Suprapubic skin (tissue), 4 donors: ENCODE results near the gene MYO10. TPM values are rescaled to one million over a fixed set of nuclear protein-coding genes. Genes with fewer than 3 reads are reported as not detected.

ENCODE experiments used
- DNase-seq, 2 donors: peaks; one replicate each; pipeline ENCODE4 v3.0.0-alpha.2; 2019; ENCODE audit warnings: low spot score in 2 of 2
- H3K27ac ChIP-seq: fragments of 200-600 bp; sonication (generic); one replicate; pipeline ENCODE4 v1.5.1; 2019
- H3K27me3 ChIP-seq: fragments of 200-600 bp; sonication (generic); one replicate; pipeline ENCODE4 v1.5.1; 2019
- H3K36me3 ChIP-seq: fragments of 200-600 bp; sonication (generic); one replicate; pipeline ENCODE4 v1.5.1; 2019
- H3K4me1 ChIP-seq: fragments of 200-600 bp; sonication (generic); one replicate; pipeline ENCODE4 v1.5.1; 2019
- H3K4me3 ChIP-seq: fragments of 200-600 bp; sonication (generic); one replicate; pipeline ENCODE4 v1.5.1; 2019; ENCODE audit warnings: mild to moderate bottlenecking
- H3K9me3 ChIP-seq: fragments of 200-600 bp; sonication (generic); one replicate; pipeline ENCODE4 v1.5.1; 2019
- CTCF ChIP-seq, 2 donors: fragments of 200-600 bp in 1 of 2; fragments of 450-650 bp in 1 of 2; sonication (generic) in 1 of 2; IDR thresholded peaks; one replicate each; pipeline ENCODE4 v1.5.1; 2016 to 2019; ENCODE audit warnings: antibody characterized with exemption in 2 of 2, mild to moderate bottlenecking in 1 of 2, moderate library complexity in 1 of 2
- EP300 ChIP-seq: sonication (generic); formaldehyde crosslinking; IDR thresholded peaks from one replicate; pipeline ENCODE4 v1.6.1; 2017; ENCODE audit warnings: antibody characterized with exemption
- POLR2A ChIP-seq, 2 donors: fragments of 450-650 bp; IDR thresholded peaks; one replicate each; pipeline ENCODE4 v1.6.1; 2017; ENCODE audit warnings: antibody characterized with exemption in 2 of 2, mild to moderate bottlenecking in 2 of 2, moderate library complexity in 2 of 2
- POLR2AphosphoS5 ChIP-seq, 3 donors: sonication (generic); formaldehyde crosslinking; IDR thresholded peaks; one replicate each; pipeline ENCODE4 v1.6.1; 2017; ENCODE audit warnings: antibody characterized with exemption in 3 of 3
- WGBS: methylation state at CpG from one replicate; pipeline ENCODE4 v1.1.5; 2018; 5-methylcytosine and 5-hydroxymethylcytosine counted together
- total RNA-seq, 4 donors: library from RNA; depleted of rRNA; stranded (reverse); fragments of >200 nt; gene quantifications; one replicate each; pipeline ENCODE4 v1.1.0, GENCODE V29; 2016

The MYO10 gene
- total RNA-seq, 4 donors from 2014 or later = 37.7 to 109 (median 64.6) TPM

- H3K27ac ChIP-seq = no peak overlapping the region
These were observed 269.1 kb downstream of the MYO10 start for GRCh38 chr5:16666883-16667398.

DNA sequence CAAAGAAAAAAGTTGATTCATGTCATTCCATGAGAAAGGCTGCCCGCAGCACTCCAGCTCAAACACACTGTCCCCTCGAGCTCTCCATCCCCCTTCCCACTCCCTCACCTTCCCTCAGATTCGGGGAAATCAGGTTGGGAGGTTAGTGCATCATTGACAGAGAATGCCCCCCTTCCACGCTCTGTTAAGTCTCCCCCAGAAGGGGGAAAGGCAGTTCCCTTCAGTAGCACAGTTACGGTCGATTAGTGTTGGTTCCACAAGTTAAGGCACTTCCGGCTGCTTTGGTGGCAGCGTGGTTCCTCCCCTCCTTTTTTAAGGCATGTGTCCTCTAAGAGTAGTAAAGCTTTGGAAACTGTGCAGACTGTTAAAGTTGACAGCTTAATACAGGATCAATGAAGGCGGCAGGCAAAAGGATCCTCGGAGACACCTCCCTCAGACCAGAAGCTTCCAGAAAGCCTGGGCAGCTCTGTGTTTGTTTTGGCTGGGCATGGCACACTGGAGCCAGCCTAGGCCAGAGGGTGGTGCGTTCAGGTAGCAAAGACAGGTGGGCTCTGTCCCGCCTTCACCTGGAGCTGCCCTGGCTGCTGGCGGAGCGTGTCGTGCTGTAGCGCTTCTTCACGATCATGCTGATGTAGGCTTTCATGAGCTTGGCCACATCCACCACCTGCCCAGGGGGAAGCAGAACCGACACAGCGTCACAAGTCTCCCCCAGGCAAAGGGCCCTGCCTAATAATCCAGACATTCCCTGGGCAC, 269.8 kb downstream of the MYO10 start:
- Histone ChIP-seq H3K27me3 (no peaks in the 10 kb centered on the region), H3K36me3 (peaks cover 46% of the 10 kb centered on the region), H3K4me1 (peaks cover 5% of the 10 kb centered on the region), H3K9me3 (no peaks in the 10 kb centered on the region), H3K27ac (no peak overlapping the region), H3K4me3 (no peak overlapping the region)
- TF ChIP-seq POLR2A (IDR thresholded peaks at IDR 0.05) = no peak
- TF ChIP-seq CTCF (IDR thresholded peaks at IDR 0.05) = no peak
- TF ChIP-seq POLR2AphosphoS5 (IDR thresholded peaks at IDR 0.05) = no peak
- no peak for TF ChIP-seq EP300
- 70% methylated on average over 17 of the region's 19 CpGs for WGBS
- no peak for DNase-seq

More at GRCh38 chr5:16666883-16667398, 269.1 kb downstream of the MYO10 start:
- TF ChIP-seq CTCF (IDR thresholded peaks at IDR 0.05) (peak; percentile 28 to 34), POLR2A (IDR thresholded peaks at IDR 0.05) (no peak), POLR2AphosphoS5 (IDR thresholded peaks at IDR 0.05) (no peak), EP300 (no peak)
- DNase-seq = no peak
- Histone ChIP-seq H3K36me3 (peaks cover 53% of the 10 kb centered on the region), H3K4me3 (no peak overlapping the region), H3K4me1 (peaks cover 5% of the 10 kb centered on the region), H3K27me3 (no peaks in the 10 kb centered on the region), H3K9me3 (no peaks in the 10 kb centered on the region)
- 32% methylated on average over 10 of the region's 11 CpGs for WGBS

DNA sequence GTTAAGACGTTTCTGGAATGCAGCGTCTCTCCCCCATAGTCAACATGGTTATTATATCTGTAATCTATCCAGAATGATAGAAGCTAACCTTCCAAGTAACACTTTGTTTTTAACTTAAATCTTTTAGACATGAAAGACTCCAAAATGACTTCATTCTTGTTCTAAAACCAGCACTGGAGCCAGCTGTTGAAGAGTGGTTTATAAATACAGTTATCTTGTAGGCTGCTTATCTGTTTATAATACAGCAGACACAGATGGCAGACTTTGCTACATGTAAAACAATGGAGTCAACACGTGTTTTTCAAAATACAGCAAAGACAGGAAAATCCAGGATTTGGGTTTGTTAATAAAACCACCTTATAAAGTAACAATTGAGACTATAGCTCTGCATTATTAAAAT, 270.5 kb downstream of the MYO10 start:
- H3K27ac ChIP-seq = no peak overlapping the region
- no peaks in the 10 kb centered on the region for H3K9me3 ChIP-seq
- DNase-seq = no peak
- no peak for TF ChIP-seq POLR2A (IDR thresholded peaks at IDR 0.05)
- H3K4me1 ChIP-seq = peaks cover 5% of the 10 kb centered on the region
- H3K27me3 ChIP-seq = no peaks in the 10 kb centered on the region
- H3K4me3 ChIP-seq = no peak overlapping the region
- WGBS = 70% methylated on average over 3 of the region's 3 CpGs
- peaks cover 39% of the 10 kb centered on the region for H3K36me3 ChIP-seq

GRCh38 chr5:16664368-16664767, 271.7 kb downstream of the MYO10 start:
- WGBS = 85% methylated on average over 5 of the region's 5 CpGs
- H3K9me3 ChIP-seq = no peaks in the 10 kb centered on the region
- peaks cover 5% of the 10 kb centered on the region for H3K4me1 ChIP-seq
- H3K36me3 ChIP-seq = peaks cover 32% of the 10 kb centered on the region
- H3K4me3 ChIP-seq = no peak overlapping the region
- TF ChIP-seq EP300 = no peak
- TF ChIP-seq POLR2A (IDR thresholded peaks at IDR 0.05) = no peak
- TF ChIP-seq POLR2AphosphoS5 (IDR thresholded peaks at IDR 0.05) = no peak
- TF ChIP-seq CTCF (IDR thresholded peaks at IDR 0.05) = no peak
- H3K27me3 ChIP-seq = no peaks in the 10 kb centered on the region
- no peak overlapping the region for H3K27ac ChIP-seq
- no peak for DNase-seq

DNA sequence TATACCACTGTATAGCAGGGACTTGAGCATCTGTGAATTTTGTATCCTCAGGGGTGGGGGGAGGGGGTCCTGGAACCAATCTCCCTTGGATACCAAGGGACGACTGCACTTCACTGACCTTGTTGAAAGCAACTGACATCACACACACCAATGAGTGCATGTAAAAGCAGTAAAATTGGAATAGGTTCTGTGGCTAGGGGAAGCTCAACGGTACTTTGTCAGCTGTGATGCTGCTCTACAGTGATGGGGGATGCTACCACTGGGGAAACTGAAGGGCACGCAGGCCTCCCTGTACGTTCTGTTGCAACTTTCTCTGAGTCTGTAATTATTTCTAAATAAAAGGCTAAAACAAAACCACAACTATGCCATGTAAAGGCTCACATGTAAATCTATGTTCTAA, 272.2 kb downstream of the MYO10 start:
- H3K9me3 ChIP-seq = no peaks in the 10 kb centered on the region
- 88% methylated on average over 4 of the region's 4 CpGs for WGBS
- TF ChIP-seq CTCF (IDR thresholded peaks at IDR 0.05) (no peak), EP300 (no peak), POLR2AphosphoS5 (IDR thresholded peaks at IDR 0.05) (no peak), POLR2A (IDR thresholded peaks at IDR 0.05) (no peak)
- peaks cover 27% of the 10 kb centered on the region for H3K36me3 ChIP-seq
- no peak overlapping the region for H3K27ac ChIP-seq
- peaks cover 5% of the 10 kb centered on the region for H3K4me1 ChIP-seq
- no peak for DNase-seq
- H3K27me3 ChIP-seq = no peaks in the 10 kb centered on the region
- no peak overlapping the region for H3K4me3 ChIP-seq
